MM.1S (cell line): ENCODE measurements around the gene ATAD3B.
"Not testable (repeated sequence)": the region's sequence is repeated elsewhere in the genome, so short reads cannot be mapped to it uniquely, and the experiment has no call there.

Experiments
- DNase-seq: peaks from one replicate; pipeline ENCODE4 v3.0.0-alpha.2; 2015
- H2AFZ ChIP-seq: fragments of 300-600 bp; sonication (generic); 2 replicates; pipeline ENCODE4 v1.6.0; 2016; ENCODE audit warnings: antibody characterized with exemption, low read length
- H3F3A ChIP-seq: fragments of 300-600 bp; sonication (generic); 2 replicates; pipeline ENCODE4 v1.6.1; 2016; ENCODE audit warnings: mild to moderate bottlenecking, antibody characterized with exemption, low read length, moderate library complexity, mixed read lengths; ENCODE audit not compliant: insufficient read depth
- H3K27ac ChIP-seq: fragments of 300-600 bp; sonication (generic); 2 replicates; pipeline ENCODE4 v1.5.1; 2016; ENCODE audit warnings: mild to moderate bottlenecking, low read length
- H3K27me3 ChIP-seq: fragments of 300-600 bp; sonication (generic); replicated peaks from 2 replicates; pipeline ENCODE4 v1.6.0; 2016; ENCODE audit warnings: low read length; ENCODE audit not compliant: insufficient read depth
- H3K36me3 ChIP-seq: fragments of 300-600 bp; sonication (generic); replicated peaks from 2 replicates; pipeline ENCODE4 v1.6.1; 2016; ENCODE audit warnings: mild to moderate bottlenecking, low read length, mixed read lengths; ENCODE audit not compliant: insufficient read depth
- H3K4me1 ChIP-seq: fragments of 300-600 bp; sonication (generic); 2 replicates; pipeline ENCODE4 v1.6.1; 2016; ENCODE audit warnings: low read length, mixed read lengths
- H3K4me2 ChIP-seq: fragments of 300-600 bp; sonication (generic); 2 replicates; pipeline ENCODE4 v1.6.0; 2016; ENCODE audit warnings: low read depth, low read length
- H3K4me3 ChIP-seq: fragments of 300-600 bp; sonication (generic); 2 replicates; pipeline ENCODE4 v1.5.1; 2016; ENCODE audit warnings: low read length, mixed read lengths
- H3K79me2 ChIP-seq: fragments of 300-600 bp; sonication (generic); 2 replicates; pipeline ENCODE4 v1.6.1; 2016; ENCODE audit warnings: mixed run types, low read length, mixed read lengths
- H3K9ac ChIP-seq: fragments of 300-600 bp; sonication (generic); 2 replicates; pipeline ENCODE4 v1.6.1; 2016; ENCODE audit warnings: low read length, mixed read lengths
- H3K9me2 ChIP-seq: fragments of 300-600 bp; sonication (generic); replicated peaks from 2 replicates; pipeline ENCODE4 v1.6.1; 2016; ENCODE audit warnings: mild to moderate bottlenecking, low read length, mixed read lengths; ENCODE audit not compliant: insufficient read depth
- H3K9me3 ChIP-seq: fragments of 300-600 bp; sonication (generic); replicated peaks from 2 replicates; pipeline ENCODE4 v1.6.1; 2016; ENCODE audit warnings: mild to moderate bottlenecking, low read length, mixed read lengths; ENCODE audit not compliant: insufficient read depth
- H4K20me1 ChIP-seq: fragments of 300-600 bp; sonication (generic); 2 replicates; pipeline ENCODE4 v1.6.1; 2016; ENCODE audit warnings: mild to moderate bottlenecking, low read length, moderate library complexity, mixed read lengths; ENCODE audit not compliant: insufficient read depth
- CTCF ChIP-seq: fragments of 300-600 bp; sonication (generic); IDR thresholded peaks from 2 replicates; pipeline ENCODE4 v1.5.1; 2016; ENCODE audit warnings: antibody characterized with exemption, low read length, mixed read lengths
- EZH2 ChIP-seq: fragments of 300-600 bp; sonication (generic); optimal IDR thresholded peaks from 2 replicates; pipeline ENCODE3; 2017; ENCODE audit warnings: low read depth, mild to moderate bottlenecking, antibody characterized with exemption, low read length, mixed read lengths
- EZH2phosphoT487 ChIP-seq: fragments of 300-600 bp; sonication (generic); IDR thresholded peaks from 2 replicates; pipeline ENCODE4 v1.6.1; 2018; ENCODE audit warnings: antibody characterized with exemption, low read length

The ATAD3B gene

GRCh38 chr1:1440262-1441001 is 31.1 kb upstream of the ATAD3B start:
- Histone ChIP-seq H3K27ac (no peak overlapping the region), H3K9me2 (no peaks in the 10 kb centered on the region), H3K79me2 (no peaks in the 10 kb centered on the region), H3K27me3 (peaks cover 36% of the 10 kb centered on the region), H4K20me1 (no peaks in the 10 kb centered on the region), H3K4me1 (no peaks in the 10 kb centered on the region; the same call in 1 of the 2 replicates), H3K4me3 (no peak overlapping the region), H3K36me3 (no peaks in the 10 kb centered on the region), H3K9ac (no peak overlapping the region), H3F3A (no peaks in the 10 kb centered on the region), H3K4me2 (no peak overlapping the region), H2AFZ (peak overlapping the region; percentile 68), H3K9me3 (no peaks in the 10 kb centered on the region)
- TF ChIP-seq CTCF, result no peak
- no peak for TF ChIP-seq EZH2phosphoT487
- TF ChIP-seq EZH2, result no peak
- no peak for DNase-seq

GRCh38 chr1:1441002-1441888 is 30.3 kb upstream of the ATAD3B start:
- H3K27me3 ChIP-seq, result peaks cover 36% of the 10 kb centered on the region
- H4K20me1 ChIP-seq, result no peaks in the 10 kb centered on the region
- no peaks in the 10 kb centered on the region for H3K36me3 ChIP-seq
- TF ChIP-seq EZH2phosphoT487, result no peak
- TF ChIP-seq CTCF, result peak; percentile 82
- H3K9me3 ChIP-seq, result no peaks in the 10 kb centered on the region
- no peak overlapping the region for H3K9ac ChIP-seq
- no peaks in the 10 kb centered on the region for H3K9me2 ChIP-seq
- no peak overlapping the region for H3K27ac ChIP-seq
- H3K4me3 ChIP-seq, result no peak overlapping the region
- H3K4me2 ChIP-seq, result no peak overlapping the region
- no peaks in the 10 kb centered on the region; the same call in 1 of the 2 replicates for H3K4me1 ChIP-seq
- H3K79me2 ChIP-seq, result no peaks in the 10 kb centered on the region
- peak overlapping the region; percentile 68 for H2AFZ ChIP-seq
- peak; percentile 36 for DNase-seq
- H3F3A ChIP-seq, result no peaks in the 10 kb centered on the region

GRCh38 chr1:1442069-1442770 is 29.3 kb upstream of the ATAD3B start:
- H2AFZ ChIP-seq, result no peak overlapping the region

GRCh38 chr1:1446631-1447030 is 24.9 kb upstream of the ATAD3B start:
- H3K36me3 ChIP-seq, H3K79me2 ChIP-seq, H2AFZ ChIP-seq, H3K4me2 ChIP-seq, H3K9ac ChIP-seq, H3K4me3 ChIP-seq, H3K27ac ChIP-seq, H3K9me3 ChIP-seq, DNase-seq, H3F3A ChIP-seq, H4K20me1 ChIP-seq, H3K4me1 ChIP-seq, H3K9me2 ChIP-seq: not testable (repeated sequence)
- peaks cover 33% of the 10 kb centered on the region for H3K27me3 ChIP-seq

More at GRCh38 chr1:1442069-1442770, 29.3 kb upstream of the ATAD3B start:
- no peaks in the 10 kb centered on the region; the same call in 1 of the 2 replicates for H3K4me1 ChIP-seq
- DNase-seq, result no peak
- no peaks in the 10 kb centered on the region for H3F3A ChIP-seq
- TF ChIP-seq EZH2 (no peak), EZH2phosphoT487 (no peak), CTCF (no peak)
- no peak overlapping the region for H3K4me3 ChIP-seq
- H3K27me3 ChIP-seq, result peaks cover 26% of the 10 kb centered on the region
- H3K79me2 ChIP-seq, result no peaks in the 10 kb centered on the region
- H4K20me1 ChIP-seq, result no peaks in the 10 kb centered on the region
- no peaks in the 10 kb centered on the region for H3K36me3 ChIP-seq
- H3K9me3 ChIP-seq, result no peaks in the 10 kb centered on the region
- H3K9ac ChIP-seq, result no peak overlapping the region
- H3K4me2 ChIP-seq, result no peak overlapping the region
- H3K27ac ChIP-seq, result no peak overlapping the region
- no peaks in the 10 kb centered on the region for H3K9me2 ChIP-seq
